ENCODE data around the gene PTPRN2.
A peak's percentile ranks its signal among the peaks of the same experiment; 100 is the strongest.
"Not testable (repeated sequence)": the region's sequence is repeated elsewhere in the genome, so short reads cannot be mapped to it uniquely, and the experiment has no call there.

The PTPRN2 gene

DNA sequence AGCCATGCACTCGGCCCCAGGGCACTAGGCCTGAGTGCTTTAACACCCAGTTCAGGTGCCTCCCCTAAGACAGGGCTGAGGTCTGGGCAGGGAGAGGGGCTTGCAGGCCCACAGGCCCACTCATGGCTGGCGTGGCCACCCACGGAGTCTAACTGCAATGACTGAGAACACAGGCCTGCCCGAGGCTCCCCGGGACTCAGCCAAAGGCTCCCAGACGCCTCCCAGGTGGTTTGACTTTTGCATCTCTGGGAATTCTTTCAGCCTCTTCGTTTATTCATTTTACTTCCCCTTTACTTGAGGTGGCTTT, 37.3 kb downstream of the PTPRN2 start:
- no peak for DNase-seq

DNA sequence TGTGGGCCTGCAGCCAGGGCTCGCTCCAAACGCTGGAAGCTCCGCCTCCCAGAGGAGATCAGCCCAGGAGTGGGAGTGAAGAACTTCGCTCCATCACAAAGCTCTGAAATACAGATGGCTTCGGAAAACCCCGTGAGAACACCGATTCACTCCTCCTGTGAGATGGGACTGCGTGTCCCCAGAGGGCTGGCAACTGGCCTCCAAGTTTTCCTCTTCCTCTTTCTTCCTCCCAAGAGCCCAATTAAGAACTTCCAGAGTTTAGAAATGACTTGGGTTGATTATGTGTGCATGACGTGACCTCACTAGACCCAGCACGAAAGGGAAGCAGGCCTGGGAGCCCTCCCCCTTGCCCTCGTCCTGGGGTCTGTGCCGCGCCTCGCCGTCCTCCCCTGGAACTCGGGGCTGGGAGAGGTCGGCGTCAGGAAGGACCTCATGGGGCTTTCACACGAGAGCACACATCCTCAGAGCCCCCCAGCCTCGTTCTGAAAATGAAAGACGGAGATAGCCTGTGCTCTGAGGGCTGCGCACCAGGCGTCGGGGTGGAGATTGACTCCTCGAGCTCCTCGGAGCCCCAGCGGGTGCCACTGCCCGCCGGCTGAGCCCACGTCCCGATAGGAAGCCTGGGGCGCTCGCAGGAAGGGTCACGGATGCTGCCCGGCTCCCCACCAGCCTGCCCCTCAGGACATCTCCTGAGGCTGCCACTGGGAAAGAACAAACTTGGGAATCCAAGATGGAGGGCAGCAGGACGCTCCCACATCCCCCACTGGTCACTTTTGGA, 37.8 kb downstream of the PTPRN2 start:
- no peak for DNase-seq

DNA sequence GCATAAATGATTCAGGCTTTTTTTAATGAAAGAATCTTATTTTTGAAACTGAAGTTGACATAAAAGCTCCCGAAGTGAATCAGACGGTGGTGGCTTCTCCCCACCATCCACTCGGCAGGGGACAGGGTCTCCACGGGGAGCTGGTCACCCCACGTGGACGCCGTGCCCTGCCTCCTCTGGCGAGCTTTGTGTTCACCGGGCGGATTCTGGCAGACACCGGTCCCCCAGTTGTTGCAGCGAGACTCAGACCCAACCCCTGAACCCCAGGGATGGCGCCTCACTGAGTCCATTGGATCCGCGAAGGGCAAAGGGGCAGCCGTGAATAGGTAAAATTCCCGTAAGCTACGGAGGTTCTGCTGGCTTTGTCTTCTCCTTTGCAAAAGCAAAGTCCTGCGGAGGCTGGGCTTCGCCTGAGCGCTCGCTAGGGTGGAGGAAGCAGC, 38.4 kb downstream of the PTPRN2 start:
- no peak for DNase-seq

DNA sequence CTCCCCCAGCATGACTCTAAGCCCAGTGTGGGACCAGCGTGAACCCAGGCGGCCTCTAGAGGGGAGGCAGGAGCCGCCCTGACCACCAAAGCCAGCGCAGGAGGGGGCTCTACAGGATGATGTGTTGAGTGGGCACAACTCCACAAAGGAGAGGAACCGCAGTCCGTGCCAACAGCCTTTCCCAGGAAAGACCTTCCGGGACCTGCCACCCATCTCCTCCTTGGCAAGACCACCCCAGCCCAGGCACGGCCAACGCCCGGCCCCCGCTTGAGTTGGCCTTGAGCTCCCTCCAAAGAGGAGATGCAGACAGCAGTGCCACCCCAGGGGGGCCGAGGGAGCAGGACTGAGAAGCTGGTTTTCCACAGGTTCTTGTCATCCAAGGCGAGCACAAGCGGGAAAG, 38.9 kb downstream of the PTPRN2 start:
- DNase-seq: no peak

DNA sequence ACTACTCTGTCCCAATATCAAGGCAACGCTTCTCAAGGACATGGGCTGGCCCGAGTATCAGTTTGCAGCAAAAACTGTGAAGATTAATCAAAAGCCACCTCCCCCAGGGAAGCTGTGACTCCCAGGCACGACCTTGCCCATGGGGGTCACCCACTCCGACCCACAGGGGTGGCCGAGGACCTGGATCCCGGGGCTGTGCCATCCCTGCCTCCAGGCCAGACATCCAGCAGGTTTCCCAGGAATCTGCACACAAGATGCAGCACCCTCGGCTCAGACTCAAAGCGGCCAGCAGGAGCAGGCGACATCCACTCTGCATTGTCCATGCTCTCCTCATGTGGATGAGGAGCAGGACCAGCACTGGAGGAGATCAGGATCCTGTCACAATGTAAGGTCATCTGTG, 39.8 kb downstream of the PTPRN2 start:
- DNase-seq: no peak

DNA sequence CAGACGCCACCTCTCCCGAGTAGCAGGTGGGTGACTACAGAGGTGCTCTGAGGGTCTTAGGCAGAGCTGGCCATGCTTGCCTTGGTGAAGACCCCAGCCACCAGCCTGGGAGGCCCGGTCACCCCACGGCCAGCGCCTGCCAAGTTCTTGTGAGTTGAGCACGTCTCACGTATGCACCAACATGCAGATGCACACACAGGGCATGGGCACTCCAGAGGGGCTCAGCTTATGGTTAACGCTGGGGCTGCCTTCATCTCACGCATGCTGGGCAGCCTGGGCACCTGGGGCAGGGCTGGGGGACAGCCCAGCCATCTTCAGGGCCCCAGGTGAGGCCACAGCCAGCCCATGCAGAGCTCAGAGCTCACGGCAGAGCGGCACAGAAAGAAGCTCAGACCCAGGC, 41.0 kb downstream of the PTPRN2 start:
- DNase-seq: no peak

DNA sequence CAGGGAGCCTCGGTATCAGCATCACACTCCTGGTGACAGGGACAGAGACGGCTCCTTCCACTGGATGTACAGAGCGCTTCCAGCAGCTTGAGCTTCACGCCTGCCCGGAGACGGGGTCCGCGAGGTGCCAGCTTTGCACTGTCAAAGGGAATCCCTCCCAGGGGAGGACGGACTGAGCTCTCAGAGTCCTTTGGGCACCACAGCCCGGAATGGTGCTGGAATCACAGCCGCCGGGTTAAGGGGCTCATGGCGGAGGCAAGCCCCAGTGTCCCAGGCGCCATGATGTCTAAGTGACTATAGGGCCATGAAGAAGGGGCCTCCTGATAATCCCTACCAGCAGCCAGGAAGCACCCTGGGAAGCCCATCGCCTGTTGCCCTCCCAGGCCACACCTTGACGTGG, 41.4 kb downstream of the PTPRN2 start:
- DNase-seq: no peak

DNA sequence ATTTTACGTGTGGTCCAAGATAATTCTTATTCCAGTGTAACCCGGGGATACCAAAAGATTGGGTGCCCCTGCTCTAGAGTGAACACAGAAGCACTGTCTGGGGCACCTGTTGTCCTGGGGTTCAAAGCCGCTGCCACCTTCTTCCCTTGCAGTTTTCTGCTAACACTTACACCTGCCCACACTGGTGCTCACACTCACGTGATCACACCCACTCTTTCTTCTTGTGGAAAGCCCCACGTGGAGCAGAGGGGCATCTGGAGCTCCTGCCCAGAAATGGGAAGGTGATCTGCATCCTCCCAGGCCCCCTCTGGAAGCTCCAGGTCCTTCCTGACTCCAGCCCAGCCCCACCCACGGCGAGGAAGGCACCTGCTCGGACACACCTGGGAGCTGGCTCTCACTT, 42.9 kb downstream of the PTPRN2 start:
- no peak for DNase-seq

DNA sequence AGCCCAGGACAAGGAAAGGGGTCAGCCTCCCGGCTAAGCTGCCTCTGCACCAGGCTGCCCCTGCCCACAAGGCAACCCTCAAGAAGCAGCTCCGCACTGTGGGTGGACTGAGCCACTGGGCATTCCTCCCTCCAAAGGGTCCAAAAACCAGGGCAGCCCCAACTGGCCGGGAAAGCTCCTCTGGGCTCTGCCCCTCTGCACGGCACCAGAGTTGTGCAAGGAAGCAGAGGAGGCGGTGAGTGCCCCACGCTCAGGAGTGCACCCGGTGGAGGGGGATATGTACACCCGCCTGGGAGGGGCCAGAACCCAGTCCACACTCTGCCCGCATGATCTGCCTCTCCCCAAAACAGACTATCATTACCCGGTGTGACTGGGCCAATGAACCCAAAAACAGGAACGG, 43.8 kb downstream of the PTPRN2 start:
- no peak for DNase-seq

DNA sequence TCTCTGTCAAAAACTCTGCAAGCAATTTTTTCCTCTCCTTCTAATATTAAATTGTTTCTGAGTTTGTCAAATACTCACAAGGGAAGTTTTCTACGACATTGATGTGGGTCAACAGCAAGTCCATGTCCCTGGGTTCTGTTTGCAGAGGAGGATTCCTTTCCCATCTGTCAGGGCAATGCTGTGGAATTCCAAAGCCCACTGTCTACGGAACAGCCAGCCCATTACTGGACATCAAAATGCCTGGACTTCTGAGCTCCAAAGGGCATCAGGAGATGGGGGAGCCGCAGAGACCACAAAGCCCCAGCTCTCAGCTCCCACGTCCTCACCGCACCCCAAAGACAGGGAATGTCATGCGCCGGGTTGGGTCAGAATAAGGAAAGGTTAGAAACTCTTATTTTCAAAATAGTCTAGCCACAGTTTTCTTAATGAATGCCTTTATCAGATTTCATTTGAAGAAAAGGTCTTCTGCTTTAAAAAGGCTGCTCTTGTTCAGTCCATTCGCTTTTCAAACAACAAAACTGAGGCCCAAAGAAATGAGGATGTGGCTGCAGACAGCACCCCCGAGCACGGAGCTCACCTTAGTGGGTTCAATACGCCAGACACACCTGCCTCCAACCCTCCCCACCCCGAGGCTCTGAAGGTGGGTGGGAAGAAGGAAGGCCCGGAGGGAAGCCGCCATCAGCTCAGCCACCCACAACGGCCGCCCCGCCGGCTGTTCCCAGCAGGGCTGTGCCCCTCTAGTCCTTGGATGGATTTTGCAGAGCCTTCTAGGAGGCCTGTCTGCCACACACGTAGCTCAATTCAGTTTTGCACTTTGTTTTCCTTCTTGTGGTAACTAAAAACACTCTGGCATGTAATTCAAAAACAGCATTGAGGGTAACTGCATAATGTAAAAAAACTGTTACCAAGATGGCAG, 44.7 kb downstream of the PTPRN2 start:
- no peak for DNase-seq

DNA sequence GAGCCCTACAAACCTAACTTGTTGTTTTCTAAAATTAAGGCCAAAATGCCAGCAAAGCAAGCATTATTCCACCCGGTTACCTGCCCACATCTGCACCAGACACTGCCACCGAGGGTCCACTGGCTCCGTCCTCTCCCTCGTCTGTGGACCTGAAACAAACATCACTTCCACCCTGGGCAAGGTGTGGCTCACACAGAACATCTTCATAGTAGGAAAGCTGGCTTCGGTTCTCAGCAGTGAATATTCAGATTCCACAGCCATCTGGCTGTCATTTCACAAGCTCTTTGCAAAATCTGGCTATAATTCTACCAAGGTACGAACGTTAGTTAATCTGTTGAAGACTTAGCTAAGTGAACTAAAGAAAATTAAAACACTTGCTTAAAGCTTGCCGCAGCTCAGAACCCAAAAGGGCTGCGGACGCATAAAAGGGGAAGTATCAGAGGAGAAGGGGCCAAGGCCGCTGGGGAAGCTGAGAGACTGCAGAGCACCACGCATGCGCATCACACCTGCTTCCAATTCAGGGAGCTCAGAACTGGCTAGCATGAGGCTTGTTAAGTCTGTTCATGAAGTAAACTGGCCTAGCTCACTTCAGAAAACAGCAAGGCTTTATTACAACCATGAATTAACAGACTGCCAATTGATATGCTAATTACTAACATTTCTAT, 46.1 kb downstream of the PTPRN2 start:
- no peak for DNase-seq

DNA sequence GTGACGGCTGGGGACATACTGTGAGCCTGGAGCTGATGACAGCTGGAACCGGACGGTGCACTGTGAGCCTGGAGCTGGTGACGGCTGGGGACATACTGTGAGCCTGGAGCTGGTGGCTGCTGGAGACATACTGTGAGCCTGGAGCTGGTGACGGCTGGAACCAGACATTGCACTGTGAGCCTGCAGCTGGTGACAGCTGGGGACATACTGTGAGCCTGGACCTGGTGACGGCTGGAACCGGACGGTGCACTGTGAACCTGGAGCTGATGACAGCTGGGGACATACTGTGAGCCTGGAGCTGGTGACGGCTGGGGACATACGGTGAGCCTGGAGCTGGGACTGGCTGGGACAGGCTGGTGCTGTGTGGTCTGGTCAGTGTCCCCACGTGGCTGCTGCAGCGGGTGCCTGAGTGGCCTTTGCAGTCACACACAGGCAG, 47.9 kb downstream of the PTPRN2 start:
- DNase-seq: no peak

DNA sequence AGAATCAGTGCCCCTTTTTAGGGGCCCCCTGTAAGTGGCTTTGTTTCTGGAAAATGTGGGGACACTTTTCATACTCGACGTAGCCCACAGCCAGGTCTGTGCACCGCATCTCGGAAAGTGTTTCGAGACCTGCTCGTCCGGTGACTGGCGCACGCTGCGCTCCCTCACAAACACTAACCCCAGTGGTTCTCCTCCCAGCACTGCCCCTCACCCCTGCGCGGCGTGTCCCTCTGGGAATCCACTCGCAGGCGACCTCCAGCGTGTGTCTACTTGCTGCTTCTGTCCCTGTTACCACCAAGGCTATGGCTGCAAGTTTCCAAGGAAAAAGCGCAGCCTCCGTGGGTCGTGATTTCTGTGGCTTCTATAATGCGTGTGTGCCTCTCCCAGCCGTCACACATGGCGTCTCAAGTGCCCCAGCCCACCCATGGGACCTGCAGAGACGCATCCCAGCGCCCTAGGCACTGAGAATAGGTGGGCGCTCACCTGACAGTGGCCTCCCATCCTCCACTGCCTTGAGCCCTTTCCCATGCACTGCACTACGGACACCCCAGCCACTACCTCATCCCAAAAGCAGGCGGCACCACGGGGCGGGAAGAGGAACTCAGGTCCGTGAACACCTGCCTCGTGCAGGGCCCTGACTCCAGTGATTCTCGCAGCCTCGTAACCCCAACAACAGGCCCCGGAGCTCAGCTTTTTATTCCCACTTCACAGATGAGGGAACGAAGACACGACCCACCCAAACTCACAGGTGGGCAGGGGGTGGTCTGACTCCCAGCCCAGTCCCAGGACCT, 49.3 kb downstream of the PTPRN2 start:
- no peak for DNase-seq

DNA sequence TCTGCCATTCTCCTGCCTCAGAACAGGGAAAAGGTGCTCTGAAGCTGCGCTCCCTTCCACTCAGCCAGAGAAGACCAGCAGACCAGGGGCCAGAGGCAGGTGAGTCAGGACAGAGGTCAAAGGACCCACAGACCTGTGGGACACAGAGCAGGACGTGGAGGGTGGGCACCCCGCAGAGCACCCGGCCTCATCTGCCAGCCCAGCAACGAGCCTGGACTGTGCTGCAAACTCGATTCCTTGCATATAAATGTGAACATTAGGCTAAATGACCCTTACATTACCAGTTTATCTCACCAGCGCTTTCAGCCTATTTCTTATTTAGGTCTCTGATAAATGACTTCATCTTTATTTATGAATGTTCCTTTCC, 50.1 kb downstream of the PTPRN2 start:
- DNase-seq: no peak

DNA sequence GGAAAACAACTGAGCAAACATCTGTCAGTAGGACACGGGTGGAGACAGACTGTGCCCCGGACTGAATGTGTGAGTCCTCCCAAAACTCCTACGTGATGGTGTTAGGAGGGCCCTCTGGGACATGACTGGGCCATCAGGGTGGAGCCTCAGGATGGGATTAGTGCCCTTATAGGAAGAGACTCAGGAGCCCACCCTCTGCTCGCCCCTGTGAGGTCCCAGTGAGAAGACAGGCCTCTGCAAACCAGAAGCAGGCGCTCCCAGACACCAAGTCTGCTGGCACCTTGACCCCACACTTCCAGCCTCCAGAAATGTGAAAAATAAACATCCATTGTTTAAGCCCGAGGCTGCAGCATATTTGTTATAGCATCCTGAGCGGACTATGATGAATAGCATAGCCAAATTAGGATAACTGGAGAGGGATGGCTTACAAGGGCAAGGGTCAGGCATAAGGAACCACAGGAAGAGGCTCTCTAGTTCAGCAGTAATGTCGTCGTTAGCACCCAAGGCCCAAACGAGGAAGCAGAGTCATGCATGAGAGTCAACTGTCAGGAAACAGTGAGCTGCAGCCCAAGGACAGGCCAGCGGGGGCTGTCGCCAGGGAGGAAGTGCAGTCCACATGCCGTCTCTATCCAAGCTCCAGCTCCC, 50.6 kb downstream of the PTPRN2 start:
- DNase-seq: no peak

DNA sequence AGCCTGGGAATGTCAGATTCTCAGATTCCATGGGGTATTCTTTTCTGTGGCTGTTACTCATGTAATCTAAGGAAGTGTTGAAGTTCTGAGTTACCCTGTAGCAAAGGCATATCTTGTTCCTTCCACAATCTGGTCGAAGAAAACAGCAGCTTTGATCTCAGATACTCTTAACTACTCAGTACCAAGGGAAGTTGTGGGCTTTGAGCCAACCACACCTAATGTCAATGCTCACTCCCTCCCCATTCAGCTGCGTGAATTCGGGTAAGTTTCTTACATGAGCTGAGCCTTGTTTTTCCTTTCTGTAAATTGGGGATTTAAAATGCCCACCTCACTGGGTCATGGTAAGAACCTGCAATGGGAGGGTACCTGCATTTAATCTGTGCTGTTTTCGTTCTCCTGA, 52.5 kb downstream of the PTPRN2 start:
- no peak for DNase-seq

DNA sequence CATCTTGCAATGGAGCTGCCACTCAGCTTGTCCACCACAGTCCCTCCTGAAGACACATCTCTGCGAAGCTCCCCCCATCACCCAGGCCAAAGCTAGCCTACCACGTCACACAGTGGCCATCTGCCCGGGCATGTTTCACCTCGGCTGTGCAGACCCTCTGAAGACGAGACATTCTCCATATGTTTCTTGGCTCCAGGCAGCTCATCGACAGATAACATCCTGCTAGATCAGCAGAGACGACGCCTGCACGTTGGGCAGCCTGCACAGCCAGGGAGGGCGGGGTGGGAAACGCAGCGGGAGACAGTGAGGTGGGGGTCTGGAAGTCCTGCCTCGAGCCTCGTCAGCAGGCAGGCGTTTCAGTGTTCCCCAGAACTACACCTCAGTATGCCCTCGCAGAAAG, 53.0 kb downstream of the PTPRN2 start:
- DNase-seq: no peak

DNA sequence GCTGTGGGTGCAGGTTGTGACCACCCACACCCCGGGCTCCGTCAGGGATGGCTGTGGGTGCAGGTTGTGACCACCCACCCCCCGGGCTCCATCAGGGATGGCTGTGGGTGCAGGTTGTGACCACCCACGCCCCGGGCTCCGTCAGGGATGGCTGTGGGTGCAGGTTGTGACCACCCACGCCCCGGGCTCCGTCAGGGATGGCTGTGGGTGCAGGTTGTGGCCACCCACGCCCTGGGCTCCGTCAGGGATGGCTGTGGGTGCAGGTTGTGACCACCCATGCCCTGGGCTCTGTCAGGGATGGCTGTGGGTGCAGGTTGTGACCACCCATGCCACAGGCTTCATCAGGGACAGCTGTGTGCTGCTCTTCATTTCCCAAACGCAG, 53.5 kb downstream of the PTPRN2 start:
- not testable (repeated sequence) for DNase-seq

DNA sequence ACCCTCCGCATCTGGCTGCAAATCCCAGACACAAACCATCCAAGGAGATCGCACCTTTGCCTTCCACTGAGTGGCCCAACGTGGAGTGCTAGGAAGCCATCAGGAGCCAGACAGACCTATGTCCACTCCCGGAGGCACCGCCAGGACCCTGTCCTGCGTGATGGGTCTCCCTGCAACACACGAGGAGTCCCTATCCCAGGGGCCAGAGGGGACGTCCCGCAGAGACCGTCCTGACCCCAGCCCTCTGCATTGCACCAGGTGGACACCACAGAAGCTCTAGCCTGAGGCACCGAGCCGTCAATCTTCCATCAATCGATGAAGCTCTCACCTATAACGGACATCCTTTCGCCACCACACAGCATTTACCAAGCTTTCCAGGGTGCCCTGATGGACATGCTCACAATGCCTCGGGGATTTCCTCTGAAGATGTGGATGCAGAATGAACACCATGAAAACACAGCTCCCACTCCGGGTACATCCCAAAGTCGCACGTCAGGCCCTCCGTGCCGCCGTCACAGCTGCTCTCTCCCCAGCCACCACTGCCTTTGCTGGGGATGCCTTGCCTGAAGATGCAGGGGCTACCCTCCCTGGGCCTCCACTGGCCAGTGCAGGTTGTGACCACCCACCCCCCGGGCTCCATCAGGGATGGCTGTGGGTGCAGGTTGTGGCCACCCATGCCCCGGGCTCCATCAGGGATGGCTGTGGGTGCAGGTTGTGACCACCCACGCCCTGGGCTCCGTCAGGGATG, 54.1 kb downstream of the PTPRN2 start:
- DNase-seq: no peak

DNA sequence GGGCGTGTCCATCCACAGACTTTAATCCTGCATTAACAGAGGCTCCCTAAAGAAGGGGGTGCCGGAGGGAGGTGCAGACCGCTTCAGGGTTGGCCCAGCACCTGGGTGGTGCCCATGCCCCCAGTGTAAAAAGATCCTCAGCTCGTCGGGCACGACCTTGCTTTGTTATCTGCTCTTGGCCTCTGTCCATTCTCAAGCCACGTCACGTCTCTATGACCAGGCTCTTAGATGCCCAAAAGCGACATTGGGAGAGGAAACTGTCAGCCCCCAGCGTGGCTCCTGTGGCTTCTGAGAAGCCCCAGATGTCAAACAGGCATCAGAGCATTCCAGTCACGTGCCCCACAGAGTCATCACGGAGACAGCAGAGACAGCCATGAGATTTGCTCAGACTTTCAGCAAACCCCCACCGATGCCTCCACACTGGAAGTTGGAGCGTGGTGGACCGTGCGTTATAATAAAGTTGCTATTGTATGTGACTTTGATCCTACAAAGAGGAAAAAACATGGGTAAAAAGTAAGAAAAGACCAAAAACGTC, 55.5 kb downstream of the PTPRN2 start:
- no peak for DNase-seq

DNA sequence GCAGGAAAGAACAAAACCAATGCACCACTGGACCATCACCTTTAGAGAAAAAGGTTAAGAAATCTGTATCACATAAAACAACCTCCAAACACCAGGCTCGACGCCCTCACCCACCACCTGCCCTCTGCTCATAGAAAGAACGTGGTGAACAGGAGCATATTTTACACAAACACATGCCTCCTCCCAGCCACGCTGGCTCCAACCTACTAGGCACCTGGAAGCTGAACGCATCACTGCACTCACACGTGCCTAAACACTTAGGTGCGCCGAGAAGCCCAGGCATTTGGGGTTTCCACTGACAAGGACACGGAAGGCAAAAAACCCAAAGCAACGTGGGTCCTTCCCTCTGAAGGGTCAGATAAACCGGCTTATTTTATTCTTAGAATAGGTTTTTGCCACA, 56.0 kb downstream of the PTPRN2 start:
- peak; percentile 66 for DNase-seq

All from NCI-H2171 (cell line).